Measurements from ENCODE around the gene SNAPC2.

DNA sequence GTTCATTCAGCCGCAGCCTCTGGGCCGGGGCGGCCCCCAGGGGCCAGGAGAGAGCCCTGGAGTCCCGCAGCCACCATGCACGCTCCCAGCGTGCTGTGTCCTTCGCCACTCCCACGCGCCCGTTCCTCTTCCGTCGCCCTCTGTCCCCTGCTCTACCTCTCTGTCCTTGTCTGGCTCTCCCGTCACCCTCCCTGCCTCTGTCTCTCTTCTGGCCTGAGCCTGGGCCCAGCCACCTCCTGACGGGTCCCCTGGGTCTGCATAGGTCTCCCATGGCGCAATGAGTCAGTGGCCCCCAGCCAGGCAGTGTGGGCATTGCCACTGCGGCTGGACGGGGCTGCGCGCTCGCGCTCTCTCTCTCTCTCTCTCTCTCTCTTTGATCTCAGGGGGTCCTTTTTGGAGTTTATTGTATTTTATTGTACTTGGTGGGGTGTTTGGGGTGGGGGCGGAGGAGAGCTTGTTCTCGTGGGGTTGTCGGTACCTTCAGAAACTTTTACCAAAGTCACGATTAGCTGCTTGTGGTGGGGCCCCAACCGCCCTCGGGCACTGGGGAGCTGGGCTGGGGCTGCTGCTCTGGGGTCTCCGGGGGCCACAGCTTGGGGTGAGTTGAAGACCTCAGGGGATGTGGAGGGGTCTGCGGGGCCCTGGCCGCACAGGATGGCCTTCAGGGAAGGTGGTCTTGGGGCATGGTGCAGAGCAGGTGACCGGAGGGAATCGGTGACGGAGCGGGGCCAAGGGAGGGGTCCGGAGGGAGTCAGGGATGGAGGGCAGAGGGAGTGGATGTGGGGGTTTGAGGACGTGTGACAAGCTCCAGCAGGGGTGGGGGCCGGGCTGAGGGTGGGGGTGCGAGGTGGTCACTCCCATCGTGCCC lies 7.2 kb upstream of the SNAPC2 start:
- TF ChIP-seq, protein P1, sequence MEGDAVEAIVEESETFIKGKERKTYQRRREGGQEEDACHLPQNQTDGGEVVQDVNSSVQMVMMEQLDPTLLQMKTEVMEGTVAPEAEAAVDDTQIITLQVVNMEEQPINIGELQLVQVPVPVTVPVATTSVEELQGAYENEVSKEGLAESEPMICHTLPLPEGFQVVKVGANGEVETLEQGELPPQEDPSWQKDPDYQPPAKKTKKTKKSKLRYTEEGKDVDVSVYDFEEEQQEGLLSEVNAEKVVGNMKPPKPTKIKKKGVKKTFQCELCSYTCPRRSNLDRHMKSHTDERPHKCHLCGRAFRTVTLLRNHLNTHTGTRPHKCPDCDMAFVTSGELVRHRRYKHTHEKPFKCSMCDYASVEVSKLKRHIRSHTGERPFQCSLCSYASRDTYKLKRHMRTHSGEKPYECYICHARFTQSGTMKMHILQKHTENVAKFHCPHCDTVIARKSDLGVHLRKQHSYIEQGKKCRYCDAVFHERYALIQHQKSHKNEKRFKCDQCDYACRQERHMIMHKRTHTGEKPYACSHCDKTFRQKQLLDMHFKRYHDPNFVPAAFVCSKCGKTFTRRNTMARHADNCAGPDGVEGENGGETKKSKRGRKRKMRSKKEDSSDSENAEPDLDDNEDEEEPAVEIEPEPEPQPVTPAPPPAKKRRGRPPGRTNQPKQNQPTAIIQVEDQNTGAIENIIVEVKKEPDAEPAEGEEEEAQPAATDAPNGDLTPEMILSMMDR (IDR thresholded peaks at IDR 0.05), result no peak
- TF ChIP-seq EZH2 (IDR thresholded peaks at IDR 0.05; ENCODE audit: borderline replicate concordance, insufficient read depth, low read depth, low read length, poor library complexity, severe bottlenecking), result no peak
